ENCODE results near the gene POLR2F.
"Not testable (repeated sequence)": the region's sequence is repeated elsewhere in the genome, so short reads cannot be mapped to it uniquely, and the experiment has no call there.

The POLR2F gene

GRCh38 chr22:37943825-37944198, 9.7 kb upstream of the POLR2F start:
- TF ChIP-seq CTCF (IDR thresholded peaks at IDR 0.05) = no peak
- no peak for TF ChIP-seq ZFX (IDR thresholded peaks at IDR 0.05; ENCODE audit: borderline replicate concordance)
- H3K27ac ChIP-seq = peak overlapping the region; percentile 59

- peak overlapping the region; percentile 59 for H3K27ac ChIP-seq
These were observed 9.1 kb upstream of the POLR2F start for GRCh38 chr22:37944423-37944822.

GRCh38 chr22:37947142-37947795, 6.2 kb upstream of the POLR2F start:
- H3K27ac ChIP-seq = not testable (repeated sequence)

- H3K27ac ChIP-seq = no peak overlapping the region
- TF ChIP-seq CTCF (IDR thresholded peaks at IDR 0.05) (no peak), ZFX (IDR thresholded peaks at IDR 0.05; ENCODE audit: borderline replicate concordance) (no peak)
These were observed 2.2 kb upstream of the POLR2F start for GRCh38 chr22:37951305-37951704.

- not testable (repeated sequence) for H3K27ac ChIP-seq
These were observed 870 bp upstream of the POLR2F start for GRCh38 chr22:37952629-37953028.

- TF ChIP-seq CTCF (IDR thresholded peaks at IDR 0.05) (no peak), ZFX (IDR thresholded peaks at IDR 0.05; ENCODE audit: borderline replicate concordance) (no peak)
- peak overlapping the region; percentile 32 for H3K27ac ChIP-seq
These were observed 450 bp upstream of the POLR2F start for GRCh38 chr22:37953062-37953436.

- no peak for TF ChIP-seq CTCF (IDR thresholded peaks at IDR 0.05)
- TF ChIP-seq ZFX (IDR thresholded peaks at IDR 0.05; ENCODE audit: borderline replicate concordance) = no peak
- H3K27ac ChIP-seq = no peak overlapping the region
These were observed 1.2 kb downstream of the POLR2F start for GRCh38 chr22:37954686-37955085.

- H3K27ac ChIP-seq = not testable (repeated sequence)
These were observed 2.4 kb downstream of the POLR2F start for GRCh38 chr22:37955825-37956397.

- TF ChIP-seq ZFX (IDR thresholded peaks at IDR 0.05; ENCODE audit: borderline replicate concordance) (no peak), CTCF (IDR thresholded peaks at IDR 0.05) (no peak)
These were observed 3.7 kb downstream of the POLR2F start for GRCh38 chr22:37957232-37957631.

More at GRCh38 chr22:37957232-37957631, 3.7 kb downstream of the POLR2F start:
- H3K27ac ChIP-seq = no peak overlapping the region

Data from 22Rv1 (cell line).